Erythroblast (primary cell): ENCODE data around the gene EYA2.
"Not testable (repeated sequence)": the region's sequence is repeated elsewhere in the genome, so short reads cannot be mapped to it uniquely, and the experiment has no call there.

Source experiments
- DNase-seq, 2 experiments: peaks; one replicate each; lab custom pipeline; 2025; lab: John Stamatoyannopoulos, UW
- GATA1 ChIP-seq: IDR thresholded peaks from 2 replicates; pipeline ENCODE4 v1.6.1; 2011; ENCODE audit warnings: low read depth, mild to moderate bottlenecking, control low read depth, low read length, moderate library complexity
- POLR2A ChIP-seq: IDR thresholded peaks from 2 replicates; pipeline ENCODE4 v1.6.1; 2011; ENCODE audit warnings: mild to moderate bottlenecking, low read length

The EYA2 gene

DNA sequence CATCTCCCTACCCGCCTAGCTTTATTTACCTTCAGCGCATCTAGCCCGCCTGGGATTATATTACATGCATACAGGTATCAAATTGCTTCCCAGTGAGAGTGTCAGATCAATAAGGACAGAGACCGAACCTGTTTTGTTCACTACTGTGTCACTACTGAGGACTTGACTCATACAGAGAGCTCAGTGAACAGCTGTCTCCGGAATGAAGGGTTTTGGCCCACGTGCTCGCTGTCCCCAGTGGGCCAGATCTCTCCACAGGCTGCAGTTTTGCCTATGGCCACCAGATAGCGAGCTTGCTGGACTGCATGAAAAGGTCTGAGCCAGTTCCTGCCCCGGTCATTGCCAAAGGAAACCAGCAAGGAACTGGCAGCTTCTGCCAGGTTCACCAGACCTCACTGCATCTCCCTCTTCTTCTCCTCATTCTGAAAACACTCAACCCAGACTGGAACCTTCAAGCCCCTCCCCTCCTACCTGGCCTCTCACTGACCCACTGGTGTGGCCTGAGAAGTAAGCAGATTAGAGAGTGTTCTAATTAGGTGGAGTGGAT is 311.0 kb downstream of the EYA2 start:
- TF ChIP-seq POLR2A, result no peak
- TF ChIP-seq GATA1, result no peak
- DNase-seq, result peak; percentile 70 to 77

GRCh38 chr20:47206552-47206951 is 311.9 kb downstream of the EYA2 start:
- not testable (repeated sequence) for DNase-seq

GRCh38 chr20:47206962-47207641 is 312.5 kb downstream of the EYA2 start:
- TF ChIP-seq POLR2A (no peak), GATA1 (no peak)
- no peak for DNase-seq

GRCh38 chr20:47208534-47209174 is 314.0 kb downstream of the EYA2 start:
- TF ChIP-seq GATA1 (no peak), POLR2A (no peak)
- DNase-seq, result no peak

DNA sequence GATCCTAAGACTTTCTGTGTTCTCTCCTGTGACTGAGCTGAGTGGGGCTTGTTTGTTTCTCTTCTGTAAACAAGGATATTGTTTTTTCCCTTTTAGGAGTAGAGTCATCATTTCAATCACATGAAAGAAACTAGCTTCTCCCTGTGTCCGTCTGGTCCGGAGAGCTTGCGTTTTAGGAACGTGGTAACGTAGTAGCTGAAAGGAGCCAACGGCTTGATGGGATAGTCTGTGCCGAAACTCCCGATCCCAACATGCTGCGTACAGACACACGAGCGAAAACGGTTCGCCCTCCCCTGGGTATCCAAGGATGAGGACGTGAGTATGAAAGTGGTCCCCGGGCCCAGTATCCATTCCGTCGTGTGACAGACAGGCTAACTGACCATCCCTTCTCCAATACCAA is 315.3 kb downstream of the EYA2 start:
- DNase-seq, result no peak
- TF ChIP-seq GATA1 (no peak), POLR2A (no peak)

GRCh38 chr20:47210470-47210869 is 315.8 kb downstream of the EYA2 start:
- TF ChIP-seq POLR2A, result no peak
- no peak for TF ChIP-seq GATA1
- no peak for DNase-seq

DNA sequence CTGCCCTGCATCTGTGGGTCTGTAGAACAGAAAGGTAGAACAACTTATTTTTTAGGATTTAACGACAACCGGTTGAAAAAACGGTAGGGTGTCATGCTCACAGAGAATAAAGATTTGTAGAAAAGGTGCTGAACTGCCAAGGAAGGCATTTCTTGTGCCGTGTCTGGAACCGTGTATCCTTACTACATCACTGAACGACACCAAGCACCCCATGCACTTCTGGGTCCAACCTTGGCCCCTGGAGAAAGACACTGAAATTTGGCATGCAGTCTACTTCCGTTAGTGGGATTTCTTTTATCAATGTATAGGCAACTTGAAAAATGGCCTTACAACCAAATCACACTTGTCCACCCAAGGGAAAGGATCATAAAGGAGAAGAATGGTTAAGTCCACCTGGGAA is 316.4 kb downstream of the EYA2 start:
- no peak for DNase-seq
- no peak for TF ChIP-seq POLR2A
- no peak for TF ChIP-seq GATA1

DNA sequence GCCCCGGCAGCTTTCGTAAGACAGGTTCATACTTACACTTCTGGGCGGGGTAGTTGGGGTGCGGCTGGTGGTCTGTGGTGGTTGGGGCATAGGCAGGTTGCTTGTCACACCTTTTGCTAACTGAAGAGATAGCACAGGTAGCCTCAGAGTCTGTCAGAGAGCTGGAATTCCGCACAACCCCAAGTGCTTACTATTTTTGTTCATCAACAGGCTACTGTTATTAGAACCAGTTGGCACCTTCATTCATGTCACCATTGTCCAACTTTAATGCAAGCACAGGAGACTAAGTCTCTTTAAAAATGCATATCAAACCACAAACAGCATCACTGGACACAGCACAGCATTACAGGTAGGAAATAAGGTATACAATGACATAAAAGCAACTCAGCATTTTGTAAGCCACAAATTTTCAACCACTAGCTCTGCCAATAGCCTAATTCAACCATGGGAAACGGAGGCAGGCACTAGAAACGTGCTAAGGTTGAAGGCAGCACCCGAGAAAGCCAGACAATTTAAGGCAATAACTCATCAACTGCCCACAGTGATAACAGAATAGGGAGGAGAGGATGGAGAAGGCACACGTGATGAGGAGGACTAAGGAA is 318.1 kb downstream of the EYA2 start:
- no peak for DNase-seq
- TF ChIP-seq POLR2A, result no peak
- no peak for TF ChIP-seq GATA1

DNA sequence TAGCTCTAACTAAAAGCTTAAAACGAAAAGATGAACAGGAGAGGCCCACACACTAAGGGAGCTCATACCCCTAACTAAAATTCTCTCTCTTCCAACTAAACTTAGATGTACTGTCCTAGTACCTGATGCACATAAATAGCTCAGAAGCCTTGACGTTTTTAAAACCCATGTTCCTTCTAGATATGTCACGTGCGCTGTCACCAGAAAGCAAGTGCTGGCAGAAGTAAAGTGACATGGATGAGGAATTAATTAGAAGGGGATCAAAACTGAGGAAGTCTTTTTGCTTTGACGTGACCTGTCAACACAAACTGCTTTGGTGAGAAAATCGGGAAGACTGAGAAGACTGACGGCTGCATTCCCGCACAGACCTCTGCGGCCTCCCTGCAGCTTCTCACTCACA is 319.3 kb downstream of the EYA2 start:
- TF ChIP-seq GATA1 (no peak), POLR2A (no peak)
- DNase-seq, result no peak

GRCh38 chr20:47215653-47216397 is 321.2 kb downstream of the EYA2 start:
- no peak for DNase-seq
- TF ChIP-seq GATA1 (no peak), POLR2A (no peak)

DNA sequence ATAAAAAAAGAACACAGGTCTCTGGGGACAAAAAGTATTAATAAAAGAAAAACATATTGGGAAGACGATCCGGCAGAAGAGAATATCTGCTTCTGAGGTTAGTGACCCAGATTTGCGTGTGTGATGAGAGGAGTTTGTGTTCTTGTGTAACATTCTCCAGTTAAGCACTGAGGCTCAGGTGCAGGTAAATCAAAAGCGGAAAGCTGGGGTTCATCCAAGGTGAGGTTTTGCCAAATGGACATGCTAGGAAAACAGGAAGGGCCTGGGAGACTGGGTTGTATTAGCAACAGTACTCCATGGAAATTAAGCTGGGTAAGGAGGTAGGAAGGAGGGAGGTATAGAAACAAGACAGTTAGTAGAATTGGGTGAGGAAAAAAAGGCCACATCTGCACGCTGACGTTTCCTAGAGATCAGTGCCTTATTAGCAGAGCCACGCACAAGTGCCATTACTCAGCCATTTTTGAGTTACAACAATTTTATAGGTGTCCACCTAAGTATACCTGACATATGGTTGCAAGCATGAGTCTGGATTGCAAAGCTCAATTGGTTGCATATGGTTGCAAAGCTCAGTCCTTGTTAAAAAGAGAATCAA is 322.3 kb downstream of the EYA2 start:
- DNase-seq, result no peak
- TF ChIP-seq POLR2A (no peak), GATA1 (no peak)

DNA sequence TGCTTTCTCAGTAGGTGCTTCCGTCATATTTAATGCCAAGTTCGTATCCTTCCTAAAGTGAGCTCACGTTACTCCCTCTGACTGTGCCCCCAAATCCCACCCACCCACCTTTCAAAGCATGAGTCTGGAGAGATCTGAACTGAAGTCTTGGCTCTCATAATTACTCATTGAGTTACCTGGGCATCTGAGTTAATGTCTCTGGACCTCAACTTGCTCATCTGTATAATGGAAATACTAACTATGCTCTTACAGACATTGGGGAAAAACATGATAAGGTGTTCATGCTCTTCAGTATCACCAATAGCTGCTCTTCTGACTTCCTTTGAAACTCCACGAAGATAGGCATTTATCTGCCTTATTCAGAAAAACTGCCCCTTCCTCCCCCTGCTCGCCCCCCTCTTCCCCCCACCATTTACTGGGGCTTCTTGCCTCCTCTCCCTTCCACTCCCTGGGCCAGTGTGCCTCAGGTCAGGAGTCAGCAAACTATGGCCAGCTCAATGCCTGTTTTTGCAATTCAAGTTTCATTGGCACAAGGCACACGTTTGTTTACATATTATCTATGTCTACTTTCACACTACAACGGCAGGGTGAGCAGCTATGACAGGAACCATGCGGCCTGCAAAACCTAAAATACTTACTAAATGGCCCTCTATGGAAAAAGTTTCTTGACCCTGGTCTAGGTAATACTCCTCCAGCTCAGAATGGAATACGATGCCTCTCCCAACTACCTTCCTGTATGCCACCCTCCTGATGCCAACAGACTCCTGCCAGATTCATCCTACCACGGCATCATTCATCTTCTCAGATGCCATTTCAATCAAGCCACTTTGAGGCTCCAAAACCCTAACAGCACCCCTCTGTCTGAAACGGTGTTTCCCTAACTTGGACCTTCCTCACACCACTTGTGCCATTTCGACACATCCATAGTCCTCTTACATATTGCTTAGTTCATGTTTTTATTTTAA is 323.1 kb downstream of the EYA2 start:
- no peak for DNase-seq
- TF ChIP-seq POLR2A, result no peak
- TF ChIP-seq GATA1, result no peak

DNA sequence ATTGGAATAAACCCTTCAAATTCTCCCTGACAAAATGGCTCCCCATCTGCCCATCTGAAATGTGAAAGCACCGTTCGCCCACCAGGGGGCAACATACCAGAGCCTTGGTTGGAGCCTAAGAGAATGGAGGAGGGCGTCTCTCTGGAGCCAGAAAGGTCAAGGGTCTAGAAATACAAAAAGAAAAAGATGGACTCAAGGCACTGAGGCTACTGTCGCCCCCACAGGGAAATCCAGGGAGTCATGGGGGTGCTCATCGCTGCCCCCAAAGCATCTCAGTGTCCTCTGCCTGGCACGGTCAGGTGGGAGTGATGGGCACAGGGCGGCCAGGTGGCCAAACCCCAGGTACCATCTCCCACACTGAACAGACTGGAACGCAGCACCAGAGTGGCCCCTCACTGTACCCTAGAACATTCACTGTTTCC is 325.5 kb downstream of the EYA2 start:
- peak; percentile 66 to 70 for DNase-seq
- no peak for TF ChIP-seq POLR2A
- no peak for TF ChIP-seq GATA1
